CD4-positive, alpha-beta T cell treated with Interleukin-4 for 1 hour (primary cell): ENCODE measurements around the gene PIK3R5.

Experiments used
- DNase-seq, 2 donors: peaks; one replicate each; pipeline ENCODE4 v3.0.0-alpha.2; 2020 to 2022

Gene PIK3R5

DNA sequence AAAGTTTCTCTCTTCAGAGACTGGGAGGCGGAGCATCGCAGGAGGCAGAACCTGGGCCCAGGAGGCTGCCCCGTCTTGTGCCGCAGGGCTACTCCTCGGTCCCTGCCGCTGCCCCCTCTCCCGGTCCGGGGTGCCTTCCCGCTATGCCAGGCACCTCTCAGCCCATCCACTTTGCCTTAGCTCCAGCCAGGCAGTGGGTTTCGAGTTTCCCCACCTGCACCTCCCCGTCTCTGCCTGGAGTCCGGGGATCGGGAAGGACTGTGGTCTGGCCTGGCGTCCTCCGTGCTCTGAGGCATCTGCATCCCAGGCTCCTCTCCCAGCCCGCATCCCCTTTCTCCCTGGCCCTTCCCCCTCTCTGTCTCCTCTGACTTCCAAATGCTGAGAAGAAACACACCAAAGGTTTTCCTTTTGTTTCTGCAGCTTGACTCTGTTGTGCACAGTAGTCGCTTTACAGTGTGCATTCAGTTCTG, 71.3 kb downstream of the PIK3R5 start:
- DNase-seq, result peak in 1 of 2 donors; percentile 4

DNA sequence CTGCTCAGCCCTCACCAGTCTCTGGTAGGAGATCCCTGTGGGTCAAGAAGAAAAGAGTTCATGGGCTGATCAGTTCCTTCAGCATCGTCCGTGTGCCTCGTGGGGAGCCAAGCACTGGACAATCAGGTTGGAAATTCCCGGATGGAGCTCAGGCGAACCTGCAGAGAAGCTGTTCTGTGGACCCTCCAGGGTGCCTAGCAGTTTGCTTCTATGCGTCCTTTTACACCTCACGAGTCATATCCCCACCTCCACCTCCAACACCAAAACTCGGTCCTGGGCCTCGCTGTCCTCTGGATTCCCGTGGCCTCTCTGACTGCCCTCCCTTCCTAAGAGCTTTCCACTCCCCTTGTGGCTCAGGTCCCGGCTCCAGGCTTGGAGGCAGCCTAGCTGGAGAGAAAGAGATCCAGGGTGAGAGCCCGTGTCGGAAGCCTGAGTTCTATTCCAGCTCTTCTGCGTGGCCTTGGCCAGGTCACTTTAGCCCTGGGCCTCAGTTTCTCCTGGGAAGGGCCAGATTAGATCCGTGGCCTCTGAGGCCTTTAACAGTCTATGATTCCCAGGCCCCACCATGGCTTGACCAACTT, 71.8 kb downstream of the PIK3R5 start:
- DNase-seq, result peak in 1 of 2 donors; percentile 10

DNA sequence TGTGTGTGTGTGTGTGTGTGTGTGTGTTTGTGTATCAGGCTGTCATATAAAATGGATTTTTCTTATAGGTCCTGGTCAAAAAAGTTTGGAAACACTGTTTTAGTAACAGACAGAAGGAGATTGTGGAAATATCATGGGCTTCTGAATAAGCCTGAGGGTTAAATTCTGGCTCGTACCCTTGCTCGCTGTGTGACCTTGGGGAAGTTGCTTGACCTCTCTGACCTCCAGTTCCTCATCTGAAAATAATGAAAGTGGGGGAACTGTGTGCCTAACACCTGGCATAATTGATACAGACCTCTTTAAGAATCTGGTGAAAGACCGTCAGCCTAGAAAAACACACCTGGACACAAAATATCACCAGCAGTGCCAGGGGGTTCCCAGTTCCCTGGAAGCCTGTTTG, 72.4 kb downstream of the PIK3R5 start:
- no peak for DNase-seq

DNA sequence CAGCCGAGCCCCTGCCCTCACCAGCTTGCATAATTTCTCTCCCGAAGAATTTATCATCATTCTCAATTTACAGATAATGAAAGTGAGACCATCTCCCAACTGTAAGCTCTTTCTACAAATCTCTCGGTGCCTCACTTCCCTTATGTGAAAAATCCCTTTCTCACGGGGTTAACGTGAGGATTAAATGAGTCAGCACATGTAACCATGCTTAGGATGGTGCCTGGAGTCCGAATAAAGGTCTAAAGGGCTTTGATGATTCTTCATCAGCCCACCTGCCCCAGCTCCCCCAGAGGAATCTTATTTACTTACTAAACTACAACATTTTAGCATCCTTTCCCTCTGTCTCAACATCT, 73.2 kb downstream of the PIK3R5 start:
- no peak for DNase-seq

DNA sequence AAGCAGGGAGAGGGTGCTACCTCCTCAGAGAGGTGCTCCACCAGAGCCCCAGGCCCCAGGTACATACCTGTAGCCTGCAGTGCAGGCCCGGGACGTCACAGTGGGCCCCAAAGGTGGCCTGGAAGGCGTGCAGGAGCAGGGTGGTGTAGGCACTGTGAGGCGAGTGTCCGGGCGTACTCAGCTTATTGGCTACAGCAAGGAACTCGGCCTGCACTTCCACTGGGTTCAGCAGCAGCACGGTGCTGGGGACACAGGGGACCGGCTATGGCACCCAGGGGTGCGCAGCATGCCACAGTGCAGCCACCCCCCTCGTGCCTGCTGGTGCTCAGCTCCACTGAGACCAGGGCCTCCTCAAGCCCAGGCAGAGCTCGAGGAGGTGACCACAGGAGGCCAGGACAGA, 74.8 kb downstream of the PIK3R5 start:
- DNase-seq, result no peak

DNA sequence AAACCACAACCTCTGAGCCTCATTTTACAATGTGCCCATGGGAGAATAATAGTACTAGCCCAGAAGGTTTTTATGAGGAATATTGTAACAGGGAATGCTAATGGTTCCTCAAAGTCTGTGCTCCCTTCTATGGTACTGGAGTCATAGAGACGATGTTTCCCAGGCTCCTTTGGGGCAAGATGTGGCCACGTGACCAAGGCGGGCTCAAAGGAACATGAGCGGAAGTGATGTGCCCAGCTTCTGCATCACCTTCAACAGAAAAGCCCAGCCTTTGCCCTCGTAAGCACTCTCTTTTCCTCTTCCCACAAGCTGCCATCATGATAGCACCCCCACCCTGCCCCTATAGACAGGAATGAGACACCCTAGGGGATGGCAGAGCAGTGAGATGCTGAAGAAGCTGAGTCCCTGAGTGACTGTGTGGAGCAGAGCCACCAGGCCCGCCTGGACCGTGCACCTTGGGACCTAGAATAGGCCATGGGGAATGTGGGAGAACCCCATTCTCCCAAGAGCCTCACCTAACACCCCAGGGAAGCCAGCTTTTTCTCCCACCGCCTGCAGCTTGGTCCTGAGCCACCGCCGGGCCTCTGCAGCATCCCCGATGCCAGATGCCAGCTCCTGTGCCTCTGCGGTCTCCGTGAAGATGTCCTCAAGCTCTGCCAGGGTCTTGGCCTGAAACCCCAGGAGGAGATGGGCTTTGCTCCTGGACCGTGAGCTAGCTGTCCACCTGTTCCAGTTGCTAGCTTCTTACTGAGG, 75.9 kb downstream of the PIK3R5 start:
- no peak for DNase-seq

DNA sequence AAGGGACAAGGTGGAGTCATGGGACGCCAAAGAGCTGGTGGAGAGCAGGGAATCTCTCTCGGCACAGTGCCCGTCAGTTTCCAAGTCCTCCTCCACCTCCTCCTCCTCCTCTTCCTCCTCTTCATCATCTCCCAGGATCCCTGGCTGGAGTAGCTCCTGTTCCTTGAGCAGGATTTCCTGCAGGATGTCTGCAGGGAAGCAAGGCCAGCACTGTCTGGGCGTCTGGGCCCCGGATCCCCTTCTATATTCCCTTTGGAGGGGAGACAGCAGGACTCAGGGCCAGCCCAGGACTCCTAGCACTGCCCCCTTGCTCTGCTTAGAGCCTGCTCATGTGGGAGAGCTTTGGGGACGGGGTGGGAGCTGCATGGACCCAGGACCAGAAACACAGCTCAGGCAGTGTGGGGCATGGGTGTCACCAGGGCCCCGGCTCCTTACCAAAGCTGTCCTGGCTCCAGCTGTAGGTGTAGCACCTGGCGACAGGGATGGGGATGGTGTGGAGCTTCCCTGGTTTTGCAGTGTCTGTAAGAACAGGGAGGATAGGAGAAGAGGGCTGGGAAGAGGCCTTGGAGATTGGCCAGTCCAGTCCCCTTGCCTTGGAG, 76.7 kb downstream of the PIK3R5 start:
- DNase-seq, result no peak

DNA sequence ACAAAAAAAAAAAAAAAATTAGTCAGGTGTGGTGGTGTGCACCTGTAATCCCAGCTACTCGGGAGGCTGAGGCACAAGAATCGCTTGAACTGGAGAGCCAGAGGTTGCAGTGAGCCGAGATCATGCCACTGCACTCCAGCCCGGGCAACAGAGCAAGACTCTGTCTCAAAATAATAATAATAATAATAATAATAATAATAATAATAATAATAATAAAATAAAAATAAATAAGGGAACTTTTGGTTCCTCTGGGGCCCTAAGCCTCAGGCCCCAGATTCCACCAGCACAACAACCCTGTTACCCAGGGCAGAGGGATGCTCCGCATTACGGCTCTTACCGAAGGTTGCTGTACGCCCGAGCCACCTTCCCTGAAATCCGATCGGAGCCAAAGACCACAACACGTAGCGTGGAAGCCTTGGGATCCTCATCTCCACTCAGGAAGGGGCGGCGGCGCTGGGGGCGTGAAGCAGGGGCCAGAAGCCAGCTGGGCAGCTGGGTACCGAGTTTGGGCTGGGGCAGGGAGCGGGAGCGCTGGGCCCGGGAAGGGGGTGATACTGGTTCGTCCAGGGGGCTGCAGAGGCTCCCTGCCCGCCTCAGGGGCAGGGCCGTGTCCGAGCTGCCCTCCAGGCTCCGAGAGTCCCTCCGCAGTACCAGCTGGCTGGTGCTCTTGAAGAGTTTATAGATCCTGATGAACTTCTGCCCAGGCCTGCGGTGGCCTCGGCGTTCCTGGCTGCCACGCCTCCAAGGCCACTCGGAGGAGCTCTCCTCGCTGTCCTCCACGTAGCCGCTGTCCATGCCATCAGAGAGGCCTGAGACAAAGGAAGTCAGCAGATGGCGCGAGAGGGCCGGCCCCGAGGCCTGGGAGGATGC, 77.4 kb downstream of the PIK3R5 start:
- no peak for DNase-seq

DNA sequence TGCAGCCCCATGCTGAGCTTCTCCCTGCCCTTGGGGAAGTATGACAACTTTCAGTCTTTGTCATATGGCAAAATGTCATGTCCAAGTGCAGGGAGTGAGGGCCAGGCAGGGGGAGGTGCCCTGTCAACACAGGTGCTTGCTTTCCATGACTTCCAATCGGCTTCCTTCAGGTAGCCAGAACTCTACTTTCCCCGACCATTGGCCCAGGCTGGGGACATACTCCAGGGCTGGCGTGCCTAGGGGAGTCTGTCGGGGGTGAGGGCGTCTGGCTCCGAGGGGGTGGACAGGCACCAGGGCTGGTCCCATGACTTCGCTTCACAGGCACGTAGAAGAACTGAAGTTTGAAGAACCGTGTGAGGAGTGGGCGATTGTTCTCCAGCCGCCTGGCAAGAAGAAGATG, 78.2 kb downstream of the PIK3R5 start:
- no peak for DNase-seq

DNA sequence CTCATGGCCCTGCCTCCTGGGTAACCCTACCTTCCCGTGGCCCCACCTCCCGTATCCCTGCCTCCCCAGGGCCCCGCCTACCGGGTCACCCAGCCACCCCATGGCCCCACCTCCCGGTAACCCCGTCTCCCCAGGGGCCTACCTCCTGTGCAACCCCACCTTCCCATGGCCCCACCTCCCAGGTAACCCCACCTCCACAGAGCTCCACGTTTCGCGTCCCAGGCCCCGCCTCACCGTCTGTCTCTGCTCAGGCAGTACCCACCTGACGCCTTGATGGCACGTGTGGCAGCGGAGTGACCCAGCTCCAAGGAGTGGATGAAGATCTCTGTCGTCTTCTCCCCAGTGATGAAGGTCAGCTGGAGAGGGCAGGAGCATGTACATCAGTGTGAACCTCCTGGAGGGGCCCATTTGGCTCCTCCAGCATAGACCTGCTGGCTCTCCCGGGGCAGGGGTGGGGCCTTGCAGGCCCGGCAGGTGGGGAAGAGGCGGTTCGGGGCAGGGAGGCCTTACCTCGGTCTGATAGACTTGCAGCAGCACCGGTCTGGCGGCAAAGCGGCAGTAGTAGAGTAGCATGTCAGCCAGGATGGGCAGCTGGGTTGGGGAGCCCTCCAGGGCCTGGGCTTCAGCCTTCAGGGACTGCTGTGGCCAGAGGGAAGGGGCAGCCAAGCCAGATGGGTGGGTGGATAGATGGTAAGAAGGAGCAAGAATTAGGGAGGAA, 79.4 kb downstream of the PIK3R5 start:
- no peak for DNase-seq

DNA sequence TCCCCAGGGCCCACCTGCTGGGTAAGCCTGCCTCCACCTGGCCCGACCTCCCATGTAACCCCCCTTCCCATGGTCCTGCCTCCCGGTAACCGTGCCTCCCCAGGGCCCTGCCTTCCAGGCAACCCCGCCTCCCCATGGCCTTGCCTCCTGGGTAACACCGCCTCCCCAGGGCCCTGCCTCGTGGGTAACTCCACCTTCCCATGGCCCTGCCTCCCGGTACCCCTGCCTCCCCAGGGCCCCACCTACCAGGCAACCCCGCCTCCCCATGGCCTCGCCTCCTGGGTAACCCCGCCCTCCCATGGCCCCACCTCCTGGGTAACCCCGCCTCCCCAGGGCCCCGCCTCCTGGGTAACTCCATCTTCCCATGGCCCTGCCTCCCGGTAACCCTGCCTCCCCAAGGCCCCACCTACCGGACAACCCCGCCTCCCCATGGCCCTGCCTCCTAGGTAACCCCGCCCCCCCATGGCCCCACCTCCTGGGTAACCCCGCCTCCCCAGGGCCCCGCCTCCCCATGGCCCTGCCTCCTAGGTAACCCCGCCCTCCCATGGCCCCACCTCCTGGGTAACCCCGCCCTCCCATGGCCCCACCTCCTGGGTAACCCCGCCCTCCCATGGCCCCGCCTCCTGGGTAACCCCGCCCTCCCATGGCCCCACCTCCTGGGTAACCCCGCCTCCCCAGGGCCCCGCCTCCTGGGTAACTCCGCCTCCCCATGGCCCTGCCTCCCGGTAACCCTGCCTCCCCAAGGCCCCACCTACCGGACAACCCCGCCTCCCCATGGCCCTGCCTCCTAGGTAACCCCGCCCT, 80.1 kb downstream of the PIK3R5 start:
- DNase-seq, result peak; percentile 55 to 59

DNA sequence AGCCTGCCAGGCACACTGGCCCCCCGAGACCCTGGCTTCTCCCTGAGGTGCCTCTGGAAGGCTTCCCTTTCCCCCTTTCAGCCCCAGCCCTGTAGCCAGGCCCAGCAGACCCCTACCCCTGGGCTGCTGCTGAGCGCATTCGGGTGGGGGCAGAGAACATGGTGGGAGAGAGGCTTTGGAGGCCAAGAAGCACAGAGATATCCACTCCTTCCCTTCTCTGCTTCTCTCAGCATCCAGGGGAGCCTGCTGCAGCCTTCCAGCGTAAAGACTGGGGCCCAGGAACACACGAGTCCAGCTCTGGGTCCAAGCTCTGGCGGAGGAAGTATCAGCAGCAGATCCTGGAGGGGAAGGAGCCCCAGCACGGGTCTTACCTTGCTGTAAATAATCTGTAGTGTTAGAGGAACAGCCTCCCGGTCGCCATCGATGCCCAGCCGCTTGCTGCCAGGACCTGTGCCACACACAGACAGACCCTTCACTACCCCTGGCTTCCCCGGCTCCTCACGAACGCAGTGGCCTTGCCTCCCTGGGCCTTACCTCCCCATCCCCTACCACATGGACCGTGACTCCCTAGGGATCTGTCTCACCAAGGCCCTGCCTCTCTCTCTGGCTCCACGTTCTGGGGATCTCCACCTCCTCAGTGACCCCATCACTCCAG, 81.0 kb downstream of the PIK3R5 start:
- no peak for DNase-seq

DNA sequence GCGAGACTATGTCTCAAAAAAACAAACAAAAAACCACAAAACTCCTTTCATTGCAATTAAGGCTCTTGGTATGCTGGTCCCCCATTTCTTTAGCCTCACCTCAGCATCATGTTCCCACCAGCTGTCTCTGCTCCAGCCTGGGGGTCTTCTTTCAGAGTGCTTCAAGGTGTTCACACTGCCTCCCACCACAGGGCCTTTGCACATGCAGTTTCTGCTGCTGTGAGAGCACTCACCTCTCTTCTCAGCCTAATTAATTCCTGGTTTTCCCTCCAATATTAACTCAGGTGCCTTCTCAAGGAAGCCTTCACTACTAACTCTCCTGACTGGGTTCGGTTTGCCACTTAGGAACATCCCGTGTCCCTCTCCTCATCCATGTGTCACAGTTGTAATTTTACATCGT, 82.2 kb downstream of the PIK3R5 start:
- DNase-seq, result no peak

DNA sequence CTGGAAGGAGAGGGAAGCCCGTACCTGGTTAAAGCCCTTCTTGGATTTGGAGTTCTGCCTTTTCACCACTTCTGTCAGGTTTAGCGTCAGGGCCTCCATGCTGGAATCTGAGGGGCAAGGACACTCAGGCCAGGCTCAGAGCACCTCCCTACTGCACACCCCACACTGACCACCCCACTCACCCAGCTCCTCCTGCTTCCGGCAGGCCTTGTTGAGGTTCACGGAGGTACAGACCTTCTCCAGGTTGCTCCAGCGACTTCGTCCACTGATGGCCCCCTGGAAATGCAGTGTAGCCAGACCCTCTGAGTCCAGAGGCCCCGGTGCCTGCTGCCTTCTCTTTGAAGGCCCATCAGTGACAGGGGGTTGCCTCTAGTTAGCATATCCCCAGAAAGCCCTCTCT, 83.9 kb downstream of the PIK3R5 start:
- DNase-seq, result no peak

DNA sequence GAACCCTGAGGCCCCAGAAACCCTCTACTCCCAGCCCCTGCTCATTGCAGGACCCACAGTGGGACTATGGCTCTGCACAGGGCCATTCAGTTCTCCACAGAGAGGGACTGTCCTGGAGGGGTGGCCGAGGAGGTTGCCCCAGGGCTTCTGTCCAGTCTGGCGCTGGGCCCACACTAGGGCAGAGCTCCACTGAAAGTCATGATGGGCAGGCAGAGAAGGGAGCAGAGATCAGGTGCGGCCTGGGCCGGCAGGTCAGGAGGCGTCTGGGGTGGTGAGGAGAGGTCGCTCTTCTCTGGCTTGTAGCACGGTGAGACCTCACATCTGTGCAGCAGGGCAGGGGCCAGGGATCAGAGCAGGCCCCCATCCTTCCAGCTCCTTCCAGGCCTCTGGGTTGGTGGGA, 85.0 kb downstream of the PIK3R5 start:
- DNase-seq, result no peak

DNA sequence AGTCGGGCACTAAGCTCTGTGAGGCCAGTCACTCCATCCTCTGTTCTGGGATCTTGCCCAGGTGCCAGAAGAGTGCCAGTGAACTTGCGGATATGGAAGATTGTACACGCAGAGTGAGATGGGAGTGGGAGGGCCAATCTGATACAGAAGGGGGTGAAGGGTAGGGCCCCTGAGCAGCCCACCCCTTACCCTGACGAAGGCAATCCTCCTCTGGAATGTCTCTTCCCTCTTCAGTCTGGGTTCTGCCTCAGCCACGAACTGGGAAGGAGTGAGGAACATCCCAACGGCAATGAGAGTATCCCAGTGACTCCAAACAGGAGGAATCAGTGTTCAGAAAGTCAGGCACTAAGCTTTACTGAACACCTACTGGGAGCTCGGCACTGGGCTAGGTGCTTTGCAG, 86.1 kb downstream of the PIK3R5 start:
- no peak for DNase-seq

DNA sequence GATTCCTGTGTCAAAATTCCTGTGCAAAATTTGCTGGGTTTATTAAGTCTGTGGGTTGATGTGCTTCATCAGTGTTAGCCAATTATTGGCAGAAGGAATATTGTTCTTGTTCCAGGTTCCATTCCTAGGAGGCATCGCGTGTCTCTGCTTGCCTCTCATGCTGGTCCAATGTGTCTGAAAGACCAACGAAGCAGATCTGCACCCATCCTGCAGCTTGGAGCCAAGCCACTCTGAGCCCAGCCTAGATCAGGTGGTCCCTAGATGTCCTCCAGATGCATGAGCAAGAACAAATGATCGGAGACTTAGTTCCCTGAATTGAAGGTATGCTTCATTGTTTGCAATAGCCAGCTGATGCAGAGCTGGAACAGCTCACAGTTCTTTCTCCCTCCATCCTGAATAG, 87.5 kb downstream of the PIK3R5 start:
- no peak for DNase-seq

DNA sequence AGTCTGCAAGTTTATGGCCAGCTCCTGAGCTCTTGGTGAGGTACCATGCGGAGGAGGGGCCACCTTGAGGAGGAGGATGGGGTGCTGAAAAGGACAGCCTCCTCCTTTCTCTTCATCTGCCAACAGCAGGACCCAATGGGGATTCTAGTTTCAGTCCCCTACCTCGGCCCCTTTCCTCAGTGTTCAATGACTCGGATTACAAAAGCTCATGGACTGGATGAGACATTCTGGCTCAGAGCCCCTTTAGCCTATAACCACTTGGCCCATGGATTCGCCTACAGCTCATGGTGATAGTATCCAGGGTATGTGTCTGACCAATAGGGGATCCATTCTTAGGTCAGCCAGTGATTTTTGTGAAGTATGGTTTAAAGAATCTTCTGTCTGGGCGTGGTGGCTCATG, 89.5 kb downstream of the PIK3R5 start:
- DNase-seq, result no peak

DNA sequence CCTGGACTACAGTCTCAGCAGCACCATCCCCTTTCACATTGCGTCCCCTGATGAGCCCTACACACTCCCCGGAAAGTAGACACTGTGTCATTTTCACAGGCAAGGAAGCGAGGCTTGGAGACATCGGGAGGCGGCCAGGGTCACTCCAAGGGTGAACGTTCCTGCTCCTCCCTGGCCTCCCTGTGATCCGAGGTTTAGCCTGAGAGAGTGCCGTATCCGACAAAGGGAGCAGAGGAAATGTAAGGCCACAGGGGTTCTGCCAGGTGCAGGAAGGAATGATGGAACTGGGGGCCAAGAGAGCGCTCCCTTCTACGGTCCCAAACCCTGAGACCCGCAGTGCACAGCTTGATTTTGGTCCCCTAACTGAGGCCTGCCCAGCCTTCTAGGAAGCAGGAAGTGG, 90.1 kb downstream of the PIK3R5 start:
- no peak for DNase-seq

DNA sequence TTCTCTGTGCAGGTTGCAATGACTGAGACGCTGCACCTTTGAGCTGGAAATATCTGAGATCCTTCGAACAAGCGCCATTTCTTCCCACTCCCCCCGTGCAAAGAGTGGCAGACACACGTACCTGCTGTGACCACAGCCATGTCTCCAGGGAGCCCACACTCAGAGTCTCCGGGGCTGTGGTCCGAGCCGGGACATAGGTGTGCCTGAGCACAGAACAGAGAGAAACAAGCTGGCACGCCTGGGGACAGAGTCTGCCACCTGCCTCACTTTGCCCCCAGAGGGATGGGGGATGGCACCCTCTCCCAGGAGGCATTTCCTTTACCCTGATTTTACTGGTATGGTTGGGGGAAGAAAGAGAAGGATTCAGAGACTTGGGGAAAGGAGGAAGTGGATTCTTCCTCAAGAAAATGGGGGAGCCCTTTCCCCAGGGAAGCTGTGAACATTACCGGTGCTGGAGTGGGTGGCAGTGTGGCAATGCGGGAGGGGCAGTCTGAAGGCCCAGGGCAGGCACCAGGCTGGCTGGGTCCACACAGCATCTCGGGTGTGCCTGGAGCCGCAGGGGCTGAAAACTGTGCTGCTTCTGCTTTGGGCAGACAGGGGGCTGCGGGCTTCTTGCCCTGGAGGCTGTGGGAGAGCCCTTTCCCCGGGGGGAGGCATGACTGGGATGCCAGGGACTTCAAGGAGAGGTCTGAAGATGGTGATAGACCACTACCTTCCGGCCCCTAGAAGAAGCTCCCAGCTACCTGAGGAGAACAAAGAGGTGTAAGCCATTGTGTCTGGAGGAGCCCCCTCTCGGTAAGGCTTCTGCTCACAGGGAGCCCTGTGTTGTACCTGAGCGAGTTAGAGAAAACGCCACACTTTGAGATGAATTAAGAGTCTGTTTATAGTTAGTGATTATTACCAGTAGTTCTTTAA, 91.4 kb downstream of the PIK3R5 start:
- no peak for DNase-seq
